GM23248 (cell line): ENCODE data around the gene PDE3B. TPM values are rescaled to one million over a fixed set of nuclear protein-coding genes. Genes with fewer than 3 reads are reported as not detected.
"Not testable (repeated sequence)": the region's sequence is repeated elsewhere in the genome, so short reads cannot be mapped to it uniquely, and the experiment has no call there.

ENCODE experiments used
- DNase-seq: peaks from one replicate; pipeline ENCODE4 v3.0.0-alpha.2; 2015
- H2AFZ ChIP-seq: fragments of 200-600 bp; sonication (generic); 2 replicates; pipeline ENCODE4 v1.6.1; 2016; ENCODE audit warnings: antibody characterized with exemption
- H3F3A ChIP-seq: fragments of 200-600 bp; sonication (generic); 2 replicates; pipeline ENCODE4 v1.6.1; 2016; ENCODE audit warnings: mild to moderate bottlenecking, antibody characterized with exemption, mixed run types; ENCODE audit not compliant: insufficient read depth
- H3K27ac ChIP-seq: fragments of 200-600 bp; sonication (generic); 2 replicates; pipeline ENCODE4 v1.5.1; 2016; ENCODE audit warnings: mild to moderate bottlenecking
- H3K27me3 ChIP-seq: fragments of 200-600 bp; sonication (generic); replicated peaks from 2 replicates; pipeline ENCODE4 v1.6.1; 2016; ENCODE audit warnings: mild to moderate bottlenecking; ENCODE audit not compliant: insufficient read depth
- H3K36me3 ChIP-seq: fragments of 200-600 bp; sonication (generic); 2 replicates; pipeline ENCODE4 v1.6.1; 2016; ENCODE audit warnings: low read depth, mild to moderate bottlenecking
- H3K4me1 ChIP-seq: fragments of 200-600 bp; sonication (generic); 2 replicates; pipeline ENCODE4 v1.6.1; 2016; ENCODE audit warnings: mild to moderate bottlenecking; ENCODE audit not compliant: insufficient read depth
- H3K4me2 ChIP-seq: fragments of 200-600 bp; sonication (generic); one replicate; pipeline ENCODE4 v1.6.1; 2016; ENCODE audit warnings: mild to moderate bottlenecking; ENCODE audit not compliant: unreplicated experiment
- H3K4me3 ChIP-seq: fragments of 200-600 bp; sonication (generic); 2 replicates; pipeline ENCODE4 v1.5.1; 2016; ENCODE audit warnings: mild to moderate bottlenecking
- H3K79me2 ChIP-seq: fragments of 200-600 bp; sonication (generic); 2 replicates; pipeline ENCODE4 v1.6.1; 2016; ENCODE audit warnings: mild to moderate bottlenecking; ENCODE audit not compliant: insufficient read depth
- H3K9ac ChIP-seq: fragments of 200-600 bp; sonication (generic); 2 replicates; pipeline ENCODE4 v1.6.1; 2016; ENCODE audit warnings: mild to moderate bottlenecking
- H3K9me2 ChIP-seq: fragments of 200-600 bp; sonication (generic); 2 replicates; pipeline ENCODE4 v1.6.1; 2016; ENCODE audit warnings: mixed run types, mild to moderate bottlenecking, moderate library complexity; ENCODE audit not compliant: insufficient read depth
- H3K9me3 ChIP-seq: fragments of 200-600 bp; sonication (generic); one replicate; pipeline ENCODE4 v1.6.1; 2017; ENCODE audit warnings: low read depth
- H4K20me1 ChIP-seq: fragments of 200-600 bp; sonication (generic); 2 replicates; pipeline ENCODE4 v1.6.0; 2016; ENCODE audit not compliant: insufficient read depth
- EZH2 ChIP-seq: fragments of 200-600 bp; sonication (generic); IDR thresholded peaks from 2 replicates; pipeline ENCODE4 v1.6.1; 2018; ENCODE audit warnings: antibody characterized with exemption, mild to moderate bottlenecking; ENCODE audit not compliant: insufficient read depth, poor library complexity, severe bottlenecking
- EZH2phosphoT487 ChIP-seq: fragments of 200-600 bp; sonication (generic); IDR thresholded peaks from 2 replicates; pipeline ENCODE4 v1.6.1; 2018; ENCODE audit warnings: antibody characterized with exemption, moderate library complexity, mild to moderate bottlenecking, low read depth; ENCODE audit not compliant: insufficient read depth
- WGBS, 2 experiments: methylation state at CpG; one replicate each; pipeline ENCODE4 v1.1.6; 2015 to 2017; ENCODE audit warnings: low lambda C conversion rate in 2 of 2, low coverage in 1 of 2; ENCODE audit errors: missing lambda C conversion rate in 2 of 2; 5-methylcytosine and 5-hydroxymethylcytosine counted together
- in situ Hi-C: fragments of 300-500 bp; cut with MboI; formaldehyde crosslinking; loops from 2 replicates; pipeline ENCODE4 v1.15.0; 2020
- polyA plus RNA-seq: library from polyadenylated mRNA; unstranded; fragments of >200 nt; fragmentation: Nextera tagmentation; extraction: Ambion mirVana; gene quantifications from 2 replicates; pipeline ENCODE4 v1.2.1, GENCODE V29; 2016
- total RNA-seq: library from RNA; depleted of rRNA; stranded (reverse); fragments of >200 nt; shearing (Covaris generic); gene quantifications from 2 replicates; pipeline ENCODE4 v1.2.3, GENCODE V29; 2014

The PDE3B gene
- total and polyA plus RNA-seq, 2 experiments from 2014 or later: not detected

DNA sequence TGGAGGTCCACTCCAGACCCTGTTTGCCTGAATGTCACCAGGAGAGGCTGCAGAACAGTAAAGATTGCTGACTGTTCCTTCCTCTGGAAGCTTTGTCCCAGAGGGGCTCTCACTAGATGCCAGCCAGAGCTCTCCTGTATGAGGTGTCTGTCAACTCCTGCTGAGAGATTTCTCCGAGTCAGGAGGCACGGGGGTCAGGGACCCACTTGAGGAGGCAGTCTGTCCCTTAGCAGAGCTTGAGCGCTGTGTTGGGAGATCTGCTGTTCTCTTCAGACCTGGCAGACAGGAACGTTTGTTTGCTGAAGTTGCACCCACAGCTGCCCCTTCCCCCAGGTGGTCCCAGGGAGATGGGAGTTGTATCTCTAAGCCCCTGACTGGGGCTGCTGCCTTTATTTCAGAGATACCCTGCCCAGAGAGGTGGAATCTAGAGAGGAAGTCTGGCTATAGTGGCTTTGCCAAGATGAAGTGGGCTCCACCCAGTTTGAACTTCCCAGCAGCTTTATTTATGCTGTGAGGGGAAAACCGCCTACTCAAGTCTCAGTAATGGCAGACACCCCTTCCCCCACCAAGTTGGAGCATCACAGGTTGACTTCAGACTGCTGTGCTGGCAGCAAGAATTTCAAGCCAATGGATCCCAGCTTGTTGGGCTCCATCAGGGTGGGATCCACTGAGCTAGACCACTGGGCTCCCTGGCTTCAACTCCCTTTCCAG lies 99.4 kb downstream of the PDE3B start:
- 29 to 42% methylated on average over 5 of the region's 5 CpGs for WGBS, 2 experiments
- Histone ChIP-seq H3K9me3 (no peaks in the 10 kb centered on the region), H3K4me2 (no peak overlapping the region), H3K36me3 (no peaks in the 10 kb centered on the region), H3K4me3 (no peak overlapping the region), H3K27me3 (0 out of 2 replicates have a peak, but pooled peaks cover 4% of the 10 kb centered on the region), H3K4me1 (no peaks in the 10 kb centered on the region), H3F3A (no peaks in the 10 kb centered on the region), H3K9ac (no peak overlapping the region), H3K27ac (no peak overlapping the region), H3K9me2 (no peaks in the 10 kb centered on the region), H3K79me2 (no peaks in the 10 kb centered on the region), H4K20me1 (no peaks in the 10 kb centered on the region), H2AFZ (no peak overlapping the region)
- DNase-seq: no peak
- in situ Hi-C loops: no loop called here
- TF ChIP-seq EZH2phosphoT487 (no peak), EZH2 (no peak)

DNA sequence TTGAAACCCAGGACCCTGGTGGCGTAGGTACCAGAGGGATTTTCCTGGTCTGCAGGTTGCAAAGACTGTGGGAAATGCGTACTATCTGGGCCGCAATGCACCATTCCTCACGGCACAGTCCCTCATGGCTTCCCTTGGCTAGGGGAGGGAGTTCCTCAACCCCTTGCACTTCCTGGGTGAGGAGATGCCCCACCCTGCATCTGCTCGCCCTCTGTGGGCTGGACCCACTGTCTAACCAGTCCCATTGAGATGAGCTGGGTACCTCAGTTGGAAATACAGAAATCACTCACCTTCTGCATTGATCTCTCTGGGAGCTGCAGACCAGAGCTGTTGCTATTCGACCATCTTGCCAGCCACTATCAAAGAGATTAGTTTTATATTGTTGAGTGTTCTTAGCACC lies 100.1 kb downstream of the PDE3B start:
- H3K79me2 ChIP-seq, DNase-seq, in situ Hi-C loops, H2AFZ ChIP-seq, H3K9me3 ChIP-seq, H3K27me3 ChIP-seq, H3K27ac ChIP-seq, H3K9ac ChIP-seq, H4K20me1 ChIP-seq, H3F3A ChIP-seq, H3K4me2 ChIP-seq, H3K4me3 ChIP-seq, H3K9me2 ChIP-seq, H3K4me1 ChIP-seq, H3K36me3 ChIP-seq: not testable (repeated sequence)
- WGBS, 2 experiments: 40 to 51% methylated on average over 6 of the region's 6 CpGs

DNA sequence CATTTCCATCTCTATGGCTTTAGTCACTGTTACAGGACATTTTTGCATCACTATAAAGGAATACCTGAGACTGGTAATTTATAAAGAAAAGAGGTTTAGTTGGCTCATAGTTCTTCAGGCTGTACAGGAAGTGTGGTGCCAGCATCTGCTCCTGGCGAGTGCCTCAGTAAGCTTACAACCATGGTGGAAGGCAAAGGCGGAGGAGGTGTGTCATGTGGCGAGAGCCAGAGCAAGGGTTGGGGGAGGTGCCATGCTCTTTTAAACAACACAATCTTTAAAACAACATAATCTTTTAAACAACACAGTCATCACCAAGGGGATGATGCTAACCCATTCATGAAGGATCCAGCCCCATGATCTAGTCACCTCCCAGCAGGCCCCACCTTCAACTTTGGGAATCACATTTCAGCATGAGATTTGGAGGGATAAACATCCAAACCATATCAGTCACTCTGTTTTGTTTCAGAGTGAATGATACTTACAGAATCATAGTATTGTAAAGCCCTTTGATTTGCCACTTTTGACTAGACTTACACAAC lies 103.3 kb downstream of the PDE3B start:
- Histone ChIP-seq H3K4me3 (no peak overlapping the region), H3K27ac (no peak overlapping the region), H4K20me1 (no peaks in the 10 kb centered on the region), H3K36me3 (no peaks in the 10 kb centered on the region), H3K9me3 (no peaks in the 10 kb centered on the region), H3F3A (no peaks in the 10 kb centered on the region), H3K27me3 (no peaks in the 10 kb centered on the region), H3K9me2 (no peaks in the 10 kb centered on the region), H2AFZ (no peak overlapping the region), H3K9ac (no peak overlapping the region), H3K79me2 (no peaks in the 10 kb centered on the region), H3K4me2 (no peak overlapping the region), H3K4me1 (no peaks in the 10 kb centered on the region)
- in situ Hi-C loops: no loop called here
- 67% methylated on average over 3 of the region's 3 CpGs for WGBS, 2 experiments
- TF ChIP-seq EZH2phosphoT487: no peak
- no peak for TF ChIP-seq EZH2
- DNase-seq: no peak

DNA sequence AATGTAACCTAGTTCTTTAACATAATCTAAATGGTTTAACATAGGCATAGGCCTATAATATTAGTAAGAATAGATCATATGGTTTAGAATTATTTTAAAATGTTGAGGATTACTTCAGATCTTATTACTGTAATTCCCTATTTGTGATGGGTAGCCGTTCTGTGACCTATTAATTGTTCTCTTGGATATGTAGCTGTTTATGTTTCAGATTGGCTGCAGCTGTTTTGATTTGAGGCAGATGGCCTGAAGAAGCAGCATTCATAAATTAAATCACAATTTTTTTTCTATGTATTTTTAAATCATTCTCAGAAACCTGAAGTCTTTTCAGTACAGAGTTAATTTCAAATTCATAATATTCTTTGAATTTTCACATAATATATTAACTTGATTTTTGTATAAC lies 104.5 kb downstream of the PDE3B start:
- no peaks in the 10 kb centered on the region for H4K20me1 ChIP-seq

More for the DNA sequence above, 104.5 kb downstream of the PDE3B start:
- 2 to 9% methylated on average over 1 of the region's 1 CpG for WGBS, 2 experiments
- no peak overlapping the region for H2AFZ ChIP-seq
- no peaks in the 10 kb centered on the region for H3K4me1 ChIP-seq
- H3K9me2 ChIP-seq: no peaks in the 10 kb centered on the region
- no peak for DNase-seq
- H3F3A ChIP-seq: no peaks in the 10 kb centered on the region
- H3K79me2 ChIP-seq: no peaks in the 10 kb centered on the region
- no peak overlapping the region for H3K4me3 ChIP-seq
- H3K27me3 ChIP-seq: peaks cover 9% of the 10 kb centered on the region
- no peak overlapping the region for H3K27ac ChIP-seq
- H3K9me3 ChIP-seq: no peaks in the 10 kb centered on the region
- no peak overlapping the region for H3K4me2 ChIP-seq
- H3K9ac ChIP-seq: no peak overlapping the region
- TF ChIP-seq EZH2 (no peak), EZH2phosphoT487 (no peak)
- in situ Hi-C loops: no loop called here
- no peaks in the 10 kb centered on the region for H3K36me3 ChIP-seq
